Neural cell (in vitro differentiated cells): ENCODE results near the gene GRK4. TPM values are rescaled to one million over a fixed set of nuclear protein-coding genes. Genes with fewer than 3 reads are reported as not detected.

ENCODE experiments used
- H2AFZ ChIP-seq: fragments of 200-600, 300-800 bp; sonication (generic), shearing (Covaris generic); 2 replicates; pipeline ENCODE4 v1.6.0; 2014; ENCODE audit warnings: low read depth, mild to moderate bottlenecking, antibody characterized with exemption, low read length, moderate library complexity
- H3F3A ChIP-seq: fragments of 200-600 bp; shearing (Covaris generic); 2 replicates; pipeline ENCODE4 v1.6.1; 2016; ENCODE audit warnings: mild to moderate bottlenecking, moderate library complexity, mixed read lengths, antibody characterized with exemption, low read length; ENCODE audit not compliant: insufficient read depth, poor library complexity, severe bottlenecking
- H3K27ac ChIP-seq: fragments of 200-600, 300-800 bp; sonication (generic), shearing (Covaris generic); 2 replicates; pipeline ENCODE4 v1.5.1; 2014; ENCODE audit warnings: mild to moderate bottlenecking, low read length, moderate library complexity
- H3K27me3 ChIP-seq: fragments of 300-800, 200-600 bp; sonication (generic), shearing (Covaris generic); 2 replicates; pipeline ENCODE4 v1.6.0; 2014; ENCODE audit warnings: mild to moderate bottlenecking, low read depth, low read length, moderate library complexity; ENCODE audit not compliant: insufficient read depth
- H3K36me3 ChIP-seq: fragments of 300-800, 200-600 bp; sonication (generic), shearing (Covaris generic); 2 replicates; pipeline ENCODE4 v1.5.1; 2014; ENCODE audit warnings: mild to moderate bottlenecking, antibody characterized with exemption, low read length, moderate library complexity; ENCODE audit not compliant: insufficient read depth
- H3K4me2 ChIP-seq: fragments of 300-800, 200-600 bp; sonication (generic), shearing (Covaris generic); 2 replicates; pipeline ENCODE4 v1.6.0; 2014; ENCODE audit warnings: mild to moderate bottlenecking, low read length
- H3K4me3 ChIP-seq: fragments of 300-800, 200-600 bp; sonication (generic), shearing (Covaris generic); 2 replicates; pipeline ENCODE4 v1.5.1; 2014; ENCODE audit warnings: mild to moderate bottlenecking, low read length, moderate library complexity
- H3K79me2 ChIP-seq: fragments of 200-600 bp; shearing (Covaris generic); replicated peaks from 2 replicates; pipeline ENCODE4 v1.6.0; 2014; ENCODE audit warnings: mild to moderate bottlenecking, low read length, moderate library complexity; ENCODE audit not compliant: insufficient read depth
- H3K9ac ChIP-seq: fragments of 300-800, 200-600 bp; sonication (generic), shearing (Covaris generic); 2 replicates; pipeline ENCODE4 v1.6.1; 2016; ENCODE audit warnings: mild to moderate bottlenecking, low read length, mixed read lengths
- H3K9me2 ChIP-seq: fragments of 200-600 bp; shearing (Covaris generic); 2 replicates; pipeline ENCODE4 v1.6.1; 2016; ENCODE audit warnings: mild to moderate bottlenecking, low read length, mixed read lengths; ENCODE audit not compliant: insufficient read depth
- H3K9me3 ChIP-seq: fragments of 200-600, 300-800 bp; sonication (generic), shearing (Covaris generic); 2 replicates; pipeline ENCODE4 v1.6.1; 2016; ENCODE audit warnings: mild to moderate bottlenecking, mixed run types, low read length, moderate library complexity, mixed read lengths
- H4K20me1 ChIP-seq: fragments of 200-600 bp; shearing (Covaris generic); 2 replicates; pipeline ENCODE4 v1.6.1; 2016; ENCODE audit warnings: mild to moderate bottlenecking, mixed run types; ENCODE audit not compliant: insufficient read depth
- EP300 ChIP-seq: fragments of 450-650 bp; conservative IDR thresholded peaks from 2 replicates; pipeline ENCODE4 v1.6.1; 2014; ENCODE audit warnings: antibody characterized with exemption, mild to moderate bottlenecking, moderate library complexity; ENCODE audit not compliant: poor library complexity, severe bottlenecking
- EZH2 ChIP-seq: fragments of 200-600, 300-800 bp; shearing (Covaris generic), sonication (generic); IDR thresholded peaks from 2 replicates; pipeline ENCODE4 v1.6.1; 2014; ENCODE audit warnings: antibody characterized with exemption, low read length, borderline replicate concordance, mild to moderate bottlenecking; ENCODE audit not compliant: insufficient read depth, poor library complexity, severe bottlenecking
- MXI1 ChIP-seq: fragments of 450-650 bp; conservative IDR thresholded peaks from 2 replicates; pipeline ENCODE4 v1.6.1; 2014; ENCODE audit warnings: antibody characterized with exemption, mild to moderate bottlenecking; ENCODE audit not compliant: poor library complexity, severe bottlenecking
- POLR2AphosphoS5 ChIP-seq: IDR thresholded peaks from 2 replicates; pipeline ENCODE4 v1.6.1; 2012
- RAD21 ChIP-seq: fragments of 450-650 bp; conservative IDR thresholded peaks from 2 replicates; pipeline ENCODE4 v1.6.1; 2014; ENCODE audit warnings: antibody characterized with exemption, mild to moderate bottlenecking, moderate library complexity
- SMC3 ChIP-seq: fragments of 450-650 bp; conservative IDR thresholded peaks from 2 replicates; pipeline ENCODE4 v1.6.1; 2014; ENCODE audit warnings: antibody characterized with exemption, mild to moderate bottlenecking, moderate library complexity; ENCODE audit not compliant: poor library complexity
- TAF1 ChIP-seq: IDR thresholded peaks from 2 replicates; pipeline ENCODE4 v1.6.1; 2012; ENCODE audit warnings: low read depth
- polyA plus RNA-seq: library from polyadenylated mRNA; depleted of rRNA; stranded (reverse); fragments of >200 nt; gene quantifications from 2 replicates; pipeline ENCODE4 v1.2.3, GENCODE V29; 2014
- TF ChIP-seq, protein P1 (sequence below): fragments of 450-650 bp; IDR thresholded peaks from 2 replicates; pipeline ENCODE4 v1.5.1; 2014; ENCODE audit warnings: antibody characterized with exemption, mild to moderate bottlenecking, moderate library complexity; ENCODE audit not compliant: poor library complexity, severe bottlenecking
- TF ChIP-seq, protein P2 (sequence below): IDR thresholded peaks from 2 replicates; pipeline ENCODE4 v1.6.1; 2012; ENCODE audit warnings: borderline replicate concordance

Gene GRK4
- polyA plus RNA-seq, 1 donor from 2014 or later, result 17.4 TPM

DNA sequence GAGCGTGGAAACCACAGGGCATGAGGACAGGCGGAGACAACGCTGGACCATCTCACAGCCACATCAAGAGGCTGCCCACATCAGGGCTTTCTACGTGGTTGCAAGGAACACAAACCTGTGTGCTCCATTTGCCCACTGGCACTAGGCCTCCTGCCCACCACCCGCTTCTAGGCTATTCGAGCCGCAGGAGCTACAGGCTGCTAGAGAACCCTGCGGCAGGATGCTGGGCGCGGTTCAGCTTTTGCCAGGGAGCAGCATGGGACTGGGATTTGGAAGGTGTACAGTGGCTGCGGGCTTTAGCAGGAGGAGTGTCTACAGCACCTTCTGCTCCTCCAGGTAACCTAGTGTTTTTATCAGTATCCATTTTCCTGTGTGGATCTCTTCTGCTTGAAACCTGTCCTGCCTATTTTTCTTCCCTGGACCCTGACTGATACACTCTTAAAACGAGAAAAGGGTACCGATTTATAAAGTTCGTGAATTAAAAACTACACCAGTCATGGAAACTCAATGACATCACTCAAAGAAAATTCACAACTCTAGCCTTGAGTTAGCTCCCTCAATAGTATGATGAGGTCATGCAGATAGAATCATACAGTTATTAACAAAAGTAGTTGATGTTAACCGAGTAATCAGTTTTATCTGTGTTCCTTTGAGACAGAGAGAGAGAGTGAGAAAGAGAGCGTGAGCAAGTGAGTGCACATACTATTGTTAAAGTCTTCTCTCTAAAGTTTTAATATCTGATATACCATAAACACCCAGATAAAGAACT lies 13.0 kb upstream of the GRK4 start:
- Histone ChIP-seq H3K36me3 (peaks cover 6% of the 10 kb centered on the region), H3K27me3 (no peaks in the 10 kb centered on the region), H4K20me1 (no peaks in the 10 kb centered on the region), H3K27ac (no peak overlapping the region), H3K4me2 (no peak overlapping the region), H3K9me3 (no peaks in the 10 kb centered on the region), H2AFZ (no peak overlapping the region), H3K9ac (no peak overlapping the region), H3K79me2 (no peaks in the 10 kb centered on the region), H3K9me2 (no peaks in the 10 kb centered on the region), H3F3A (no peaks in the 10 kb centered on the region), H3K4me3 (no peak overlapping the region)
- no peak for TF ChIP-seq EP300
- TF ChIP-seq POLR2AphosphoS5, result no peak
- TF ChIP-seq, protein P1, sequence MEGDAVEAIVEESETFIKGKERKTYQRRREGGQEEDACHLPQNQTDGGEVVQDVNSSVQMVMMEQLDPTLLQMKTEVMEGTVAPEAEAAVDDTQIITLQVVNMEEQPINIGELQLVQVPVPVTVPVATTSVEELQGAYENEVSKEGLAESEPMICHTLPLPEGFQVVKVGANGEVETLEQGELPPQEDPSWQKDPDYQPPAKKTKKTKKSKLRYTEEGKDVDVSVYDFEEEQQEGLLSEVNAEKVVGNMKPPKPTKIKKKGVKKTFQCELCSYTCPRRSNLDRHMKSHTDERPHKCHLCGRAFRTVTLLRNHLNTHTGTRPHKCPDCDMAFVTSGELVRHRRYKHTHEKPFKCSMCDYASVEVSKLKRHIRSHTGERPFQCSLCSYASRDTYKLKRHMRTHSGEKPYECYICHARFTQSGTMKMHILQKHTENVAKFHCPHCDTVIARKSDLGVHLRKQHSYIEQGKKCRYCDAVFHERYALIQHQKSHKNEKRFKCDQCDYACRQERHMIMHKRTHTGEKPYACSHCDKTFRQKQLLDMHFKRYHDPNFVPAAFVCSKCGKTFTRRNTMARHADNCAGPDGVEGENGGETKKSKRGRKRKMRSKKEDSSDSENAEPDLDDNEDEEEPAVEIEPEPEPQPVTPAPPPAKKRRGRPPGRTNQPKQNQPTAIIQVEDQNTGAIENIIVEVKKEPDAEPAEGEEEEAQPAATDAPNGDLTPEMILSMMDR, result no peak
- TF ChIP-seq, protein P2, sequence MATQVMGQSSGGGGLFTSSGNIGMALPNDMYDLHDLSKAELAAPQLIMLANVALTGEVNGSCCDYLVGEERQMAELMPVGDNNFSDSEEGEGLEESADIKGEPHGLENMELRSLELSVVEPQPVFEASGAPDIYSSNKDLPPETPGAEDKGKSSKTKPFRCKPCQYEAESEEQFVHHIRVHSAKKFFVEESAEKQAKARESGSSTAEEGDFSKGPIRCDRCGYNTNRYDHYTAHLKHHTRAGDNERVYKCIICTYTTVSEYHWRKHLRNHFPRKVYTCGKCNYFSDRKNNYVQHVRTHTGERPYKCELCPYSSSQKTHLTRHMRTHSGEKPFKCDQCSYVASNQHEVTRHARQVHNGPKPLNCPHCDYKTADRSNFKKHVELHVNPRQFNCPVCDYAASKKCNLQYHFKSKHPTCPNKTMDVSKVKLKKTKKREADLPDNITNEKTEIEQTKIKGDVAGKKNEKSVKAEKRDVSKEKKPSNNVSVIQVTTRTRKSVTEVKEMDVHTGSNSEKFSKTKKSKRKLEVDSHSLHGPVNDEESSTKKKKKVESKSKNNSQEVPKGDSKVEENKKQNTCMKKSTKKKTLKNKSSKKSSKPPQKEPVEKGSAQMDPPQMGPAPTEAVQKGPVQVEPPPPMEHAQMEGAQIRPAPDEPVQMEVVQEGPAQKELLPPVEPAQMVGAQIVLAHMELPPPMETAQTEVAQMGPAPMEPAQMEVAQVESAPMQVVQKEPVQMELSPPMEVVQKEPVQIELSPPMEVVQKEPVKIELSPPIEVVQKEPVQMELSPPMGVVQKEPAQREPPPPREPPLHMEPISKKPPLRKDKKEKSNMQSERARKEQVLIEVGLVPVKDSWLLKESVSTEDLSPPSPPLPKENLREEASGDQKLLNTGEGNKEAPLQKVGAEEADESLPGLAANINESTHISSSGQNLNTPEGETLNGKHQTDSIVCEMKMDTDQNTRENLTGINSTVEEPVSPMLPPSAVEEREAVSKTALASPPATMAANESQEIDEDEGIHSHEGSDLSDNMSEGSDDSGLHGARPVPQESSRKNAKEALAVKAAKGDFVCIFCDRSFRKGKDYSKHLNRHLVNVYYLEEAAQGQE, result no peak
- TF ChIP-seq SMC3, result no peak
- no peak for TF ChIP-seq RAD21
- no peak for TF ChIP-seq MXI1
- TF ChIP-seq TAF1, result no peak
- TF ChIP-seq EZH2, result no peak

DNA sequence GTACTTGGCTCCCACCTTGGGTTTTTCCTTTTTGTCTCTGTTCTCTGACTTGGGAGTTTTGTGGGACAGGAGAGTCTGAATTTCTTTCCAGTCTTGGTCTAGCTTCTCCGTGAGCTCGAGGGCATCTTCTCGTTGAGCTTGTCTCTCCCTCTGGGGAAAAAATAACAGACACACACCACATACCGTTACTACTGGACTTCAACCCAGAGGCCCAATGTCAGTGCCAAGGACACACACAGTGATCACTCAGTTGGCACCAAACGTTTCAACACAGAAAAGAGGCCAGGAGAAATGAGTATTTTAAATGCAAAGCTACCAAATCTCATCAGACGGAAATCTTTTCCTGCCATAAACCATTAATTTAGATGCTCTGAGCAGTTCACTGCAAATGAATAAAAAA lies 9.9 kb upstream of the GRK4 start:
- no peaks in the 10 kb centered on the region for H3K9me3 ChIP-seq
- no peak overlapping the region for H3K4me2 ChIP-seq
- no peak overlapping the region for H2AFZ ChIP-seq
- no peak overlapping the region for H3K27ac ChIP-seq
- H3K79me2 ChIP-seq, result no peaks in the 10 kb centered on the region
- H3K36me3 ChIP-seq, result peaks cover 18% of the 10 kb centered on the region
- TF ChIP-seq TAF1 (no peak), RAD21 (no peak), EZH2 (no peak), EP300 (no peak), MXI1 (no peak), POLR2AphosphoS5 (no peak), SMC3 (no peak)
- TF ChIP-seq, protein P2, result no peak
- TF ChIP-seq, protein P1, result no peak
- no peak overlapping the region for H3K9ac ChIP-seq
- no peaks in the 10 kb centered on the region for H4K20me1 ChIP-seq
- no peaks in the 10 kb centered on the region for H3K9me2 ChIP-seq
- H3F3A ChIP-seq, result no peaks in the 10 kb centered on the region
- H3K27me3 ChIP-seq, result no peaks in the 10 kb centered on the region
- H3K4me3 ChIP-seq, result no peak overlapping the region
